AG04449 (cell line): ENCODE results near the gene LIPM.

Experiments used
- CTCF ChIA-PET: fragments of 350-600 bp; formaldehyde crosslinking; extraction: SDS; loops from one replicate; lab custom pipeline; 2021; ENCODE audit warnings: antibody characterized with exemption; lab: Yijun Ruan, JAX
- POLR2A ChIA-PET: fragments of 400-600, 350-600 bp; formaldehyde crosslinking; extraction: SDS; loops from one replicate; lab custom pipeline; 2020; ENCODE audit warnings: antibody characterized with exemption, inconsistent platforms; lab: Yijun Ruan, JAX
- DNase-seq: peaks from one replicate; pipeline ENCODE4 v3.0.0-alpha.2; 2010; ENCODE audit warnings: low read depth, low spot score
- H3K4me3 ChIP-seq: 2 replicates; pipeline ENCODE4 v1.5.1; 2011; ENCODE audit warnings: low read depth, mild to moderate bottlenecking, control low read depth, low read length
- TF ChIP-seq, protein P1 (sequence below): IDR thresholded peaks from one replicate; pipeline ENCODE4 v1.5.1; 2011; ENCODE audit warnings: mild to moderate bottlenecking, moderate library complexity, low read length, control low read depth, inconsistent platforms; ENCODE audit not compliant: insufficient read depth; ENCODE audit errors: missing control alignments

Gene LIPM

DNA sequence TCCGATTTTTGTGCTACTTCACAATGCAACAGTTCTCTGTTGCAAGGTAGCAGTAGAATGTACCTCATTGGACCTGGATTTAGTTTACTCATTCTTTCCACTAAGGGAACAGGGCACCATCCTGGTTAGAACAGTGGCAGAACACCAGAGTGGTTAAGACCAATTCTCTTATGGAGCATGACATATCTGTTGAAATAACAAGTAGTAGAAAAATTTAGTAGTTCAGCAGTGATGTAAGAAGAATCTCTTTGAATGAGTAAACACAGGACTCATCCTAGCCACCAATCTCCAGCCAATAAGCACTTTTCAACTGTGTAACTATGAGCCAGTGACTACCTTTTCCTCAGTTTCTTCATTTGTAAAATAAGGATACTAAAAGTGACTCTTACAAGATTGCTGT, 46.7 kb downstream of the LIPM start:
- POLR2A ChIA-PET, result interaction anchor here (1.3 kb wide), 1 partner anchor 83 kb away, joined by 3 read pairs; no protein-coding TSS in a partner anchor

GRCh38 chr10:88850712-88851111, 48.2 kb downstream of the LIPM start:
- ChIA-PET CTCF (interaction anchor here (1.0 to 3.1 kb wide), 3 partner anchors 15 to 84 kb away, joined by 3 to 18 read pairs (median 11); no protein-coding TSS in a partner anchor), POLR2A (no interaction called here)
- TF ChIP-seq, protein P1, sequence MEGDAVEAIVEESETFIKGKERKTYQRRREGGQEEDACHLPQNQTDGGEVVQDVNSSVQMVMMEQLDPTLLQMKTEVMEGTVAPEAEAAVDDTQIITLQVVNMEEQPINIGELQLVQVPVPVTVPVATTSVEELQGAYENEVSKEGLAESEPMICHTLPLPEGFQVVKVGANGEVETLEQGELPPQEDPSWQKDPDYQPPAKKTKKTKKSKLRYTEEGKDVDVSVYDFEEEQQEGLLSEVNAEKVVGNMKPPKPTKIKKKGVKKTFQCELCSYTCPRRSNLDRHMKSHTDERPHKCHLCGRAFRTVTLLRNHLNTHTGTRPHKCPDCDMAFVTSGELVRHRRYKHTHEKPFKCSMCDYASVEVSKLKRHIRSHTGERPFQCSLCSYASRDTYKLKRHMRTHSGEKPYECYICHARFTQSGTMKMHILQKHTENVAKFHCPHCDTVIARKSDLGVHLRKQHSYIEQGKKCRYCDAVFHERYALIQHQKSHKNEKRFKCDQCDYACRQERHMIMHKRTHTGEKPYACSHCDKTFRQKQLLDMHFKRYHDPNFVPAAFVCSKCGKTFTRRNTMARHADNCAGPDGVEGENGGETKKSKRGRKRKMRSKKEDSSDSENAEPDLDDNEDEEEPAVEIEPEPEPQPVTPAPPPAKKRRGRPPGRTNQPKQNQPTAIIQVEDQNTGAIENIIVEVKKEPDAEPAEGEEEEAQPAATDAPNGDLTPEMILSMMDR, result no peak
- DNase-seq, result no peak
- H3K4me3 ChIP-seq, result no peak overlapping the region

More for the DNA sequence above, 46.7 kb downstream of the LIPM start:
- TF ChIP-seq, protein P1, result no peak
- no peak overlapping the region for H3K4me3 ChIP-seq
- CTCF ChIA-PET, result interaction anchor here (0.7 to 1.3 kb wide), 3 partner anchors 14 to 83 kb away, joined by 3 to 7 read pairs (median 7); no protein-coding TSS in a partner anchor
- DNase-seq, result no peak

DNA sequence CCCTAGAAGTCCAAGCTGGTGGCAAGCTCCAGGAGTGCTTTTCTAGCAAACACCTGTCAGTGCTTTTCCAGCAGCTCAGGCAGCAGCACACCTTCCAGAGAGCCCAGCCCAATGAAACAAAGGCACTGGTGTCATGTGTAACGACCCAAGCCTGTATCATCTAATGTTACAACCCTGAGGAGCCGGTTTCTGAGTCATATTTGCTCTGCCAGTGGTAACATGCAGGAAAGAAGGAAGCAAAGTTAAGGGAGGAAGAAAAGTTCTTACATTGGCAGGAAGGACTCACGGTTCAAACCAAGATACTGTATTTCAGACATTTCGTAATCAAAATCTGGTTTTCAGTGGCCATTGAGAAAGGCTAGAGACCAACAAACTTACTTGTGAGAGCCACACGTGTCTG, 49.2 kb downstream of the LIPM start, which contains the start of gene ANKRD22:
ANKRD22 (minus strand) TSS at position 139 of the 400 bp plus-strand sequence. CDS start 237 bp downstream, outside the sequence.
- CTCF ChIA-PET, result interaction anchor here (1.0 to 3.1 kb wide), 4 partner anchors 16 to 83 kb away, joined by 3 to 18 read pairs (median 8); no protein-coding TSS in a partner anchor
- no peak for DNase-seq
- POLR2A ChIA-PET, result no interaction called here
- no peak within 1 kb of the TSS for H3K4me3 ChIP-seq
- TF ChIP-seq, protein P1, result no peak

- no peak overlapping the region for H3K4me3 ChIP-seq
- ChIA-PET CTCF (interaction anchor here (1.9 to 3.1 kb wide), 3 partner anchors 17 to 80 kb away, joined by 6 to 18 read pairs (median 11); no protein-coding TSS in a partner anchor), POLR2A (no interaction called here)
- TF ChIP-seq, protein P1, result no peak
- DNase-seq, result no peak
Observed at GRCh38 chr10:88852327-88852726, 49.8 kb downstream of the LIPM start.

DNA sequence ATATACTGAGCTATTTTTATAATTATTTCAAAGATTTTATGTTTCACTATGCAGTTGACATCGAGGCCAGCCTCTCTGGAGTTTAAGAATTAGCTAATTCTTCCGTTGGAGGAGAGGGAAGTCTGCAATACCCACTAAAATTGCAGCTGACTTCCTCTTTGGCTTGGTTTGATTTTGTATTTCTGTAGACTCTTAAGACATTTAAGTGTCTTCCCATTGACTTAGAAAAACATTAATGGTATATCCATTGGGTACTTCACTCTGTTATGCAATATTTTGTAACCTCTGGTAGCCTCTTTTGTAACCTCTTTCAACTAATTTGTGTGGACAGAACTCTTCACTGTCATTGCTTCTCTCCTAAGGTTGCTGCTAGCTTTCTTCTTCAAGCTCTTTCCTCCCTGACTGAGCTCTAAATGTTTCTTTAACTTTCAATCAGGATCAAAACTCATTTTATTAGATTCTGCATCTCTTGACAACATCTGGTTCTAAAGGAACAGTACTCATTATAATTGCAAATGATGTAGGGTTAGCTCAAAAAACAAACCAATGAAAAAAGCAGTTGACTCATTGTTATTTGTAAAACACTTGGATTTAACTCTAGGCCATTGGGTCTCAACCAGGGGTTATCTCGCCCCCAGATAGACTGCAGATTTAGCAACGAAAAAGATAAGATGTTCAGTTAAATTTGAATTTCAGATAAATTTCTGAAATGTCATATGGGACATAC, 50.8 kb downstream of the LIPM start:
- POLR2A ChIA-PET, result no interaction called here
- no peak for DNase-seq
- CTCF ChIA-PET, result interaction anchor here (0.9 to 3.1 kb wide), 4 partner anchors 16 to 81 kb away, joined by 3 to 18 read pairs (median 8); no protein-coding TSS in a partner anchor
- H3K4me3 ChIP-seq, result no peak overlapping the region
- TF ChIP-seq, protein P1, result no peak

DNA sequence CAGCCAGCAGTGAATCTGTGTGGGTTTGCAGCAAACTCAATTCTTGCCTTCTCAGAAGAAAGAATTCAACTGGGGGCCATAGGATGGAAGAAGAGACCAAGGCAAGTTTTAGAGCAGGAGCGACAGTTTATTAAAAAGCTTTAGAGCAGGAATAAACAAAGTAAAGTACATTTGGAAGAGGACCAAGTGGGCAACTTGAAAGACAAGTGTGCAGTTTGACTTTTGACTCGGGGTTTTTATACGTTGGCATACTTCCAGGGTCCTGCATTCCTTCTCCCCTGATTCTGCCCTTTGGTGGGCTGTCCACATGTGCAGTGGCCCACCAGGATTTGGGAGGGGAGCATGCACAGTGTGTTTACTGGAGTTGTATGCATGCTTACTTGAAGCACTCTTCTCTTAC, 52.2 kb downstream of the LIPM start:
- TF ChIP-seq, protein P1, result no peak
- DNase-seq, result no peak
- ChIA-PET CTCF (interaction anchor here (1.1 to 11.9 kb wide), 2 partner anchors 19 to 71 kb away, joined by 3 to 84 read pairs; no protein-coding TSS in a partner anchor), POLR2A (no interaction called here)
- no peak overlapping the region for H3K4me3 ChIP-seq
